IMR-90 (cell line): ENCODE data around the gene MLH3. TPM values are rescaled to one million over a fixed set of nuclear protein-coding genes. Genes with fewer than 3 reads are reported as not detected.

Experiments
- ATAC-seq: fragments of 200-7000 bp; cut with Tn5 transposase; 2 replicates; pipeline ENCODE4 v1.9.1; 2020; ENCODE audit warnings: low read depth, mild to moderate bottlenecking, moderate library complexity
- BruUV-seq: library from RNA; stranded (reverse); fragments of 400-500 nt; replicated peaks from 2 replicates; lab custom pipeline; 2021; lab: Mats Ljungman, UMichigan
- CTCF ChIA-PET: fragments of 300-600 bp; formaldehyde crosslinking; extraction: SDS; loops from one replicate; lab custom pipeline; 2021; ENCODE audit warnings: antibody characterized with exemption; lab: Yijun Ruan, JAX
- POLR2A ChIA-PET: fragments of 300-600 bp; sonication (Branson Sonifier 250); formaldehyde crosslinking; loops from one replicate; lab custom pipeline; 2022; ENCODE audit warnings: antibody characterized with exemption; ENCODE audit not compliant: unreplicated experiment; lab: Charles Lee
- DNase-seq: peaks from one replicate; pipeline ENCODE4 v3.0.0; 2013
- H2AFZ ChIP-seq: replicated peaks from 2 replicates; pipeline ENCODE3; 2013; ENCODE audit warnings: low read length, mild to moderate bottlenecking; ENCODE audit not compliant: poor library complexity
- H2AK5ac ChIP-seq: 2 replicates; pipeline ENCODE4 v1.6.1; 2013; ENCODE audit warnings: low read depth, low read length, inconsistent platforms
- H2AK9ac ChIP-seq: replicated peaks from 2 replicates; pipeline ENCODE3; 2013; ENCODE audit warnings: mild to moderate bottlenecking, low read depth, low read length, moderate library complexity; ENCODE audit not compliant: poor library complexity
- H2BK120ac ChIP-seq: 2 replicates; pipeline ENCODE4 v1.6.1; 2013; ENCODE audit warnings: low read depth, low read length, inconsistent platforms
- H2BK15ac ChIP-seq: 3 replicates; pipeline ENCODE4 v1.6.1; 2013; ENCODE audit warnings: low read depth, low read length, inconsistent platforms
- H2BK20ac ChIP-seq: 2 replicates; pipeline ENCODE4 v1.6.1; 2013; ENCODE audit warnings: low read depth, mild to moderate bottlenecking, inconsistent platforms, low read length, moderate library complexity
- H2BK5ac ChIP-seq: 2 replicates; pipeline ENCODE4 v1.6.1; 2013; ENCODE audit warnings: mild to moderate bottlenecking, low read depth, low read length, inconsistent platforms; ENCODE audit not compliant: poor library complexity, severe bottlenecking
- H3K14ac ChIP-seq: replicated peaks from 2 replicates; pipeline ENCODE4 v1.6.1; 2013; ENCODE audit warnings: low read depth, low read length, inconsistent platforms
- H3K18ac ChIP-seq: 2 replicates; pipeline ENCODE4 v1.6.1; 2013; ENCODE audit warnings: low read depth, low read length, control low read depth
- H3K23ac ChIP-seq: 2 replicates; pipeline ENCODE4 v1.6.1; 2013; ENCODE audit warnings: low read depth, low read length, inconsistent platforms
- H3K27ac ChIP-seq: 2 replicates; pipeline ENCODE4 v1.5.1; 2013; ENCODE audit warnings: mild to moderate bottlenecking, control low read depth, low read length; ENCODE audit not compliant: insufficient read depth
- H3K27me3 ChIP-seq: 2 replicates; pipeline ENCODE4 v1.6.1; 2013; ENCODE audit warnings: low read length; ENCODE audit not compliant: control insufficient read depth, insufficient read depth
- H3K36me3 ChIP-seq: 2 replicates; pipeline ENCODE4 v1.6.1; 2013; ENCODE audit warnings: low read length, mixed read lengths; ENCODE audit not compliant: control insufficient read depth, insufficient read depth
- H3K4ac ChIP-seq: 2 replicates; pipeline ENCODE4 v1.6.1; 2013; ENCODE audit warnings: low read depth, low read length, inconsistent platforms
- H3K4me1 ChIP-seq: 2 replicates; pipeline ENCODE4 v1.6.1; 2013; ENCODE audit warnings: low read length, mixed read lengths; ENCODE audit not compliant: control insufficient read depth, insufficient read depth
- H3K4me2 ChIP-seq: 2 replicates; pipeline ENCODE4 v1.6.1; 2013; ENCODE audit warnings: low read depth, mild to moderate bottlenecking, control low read depth, low read length, moderate library complexity
- H3K4me3 ChIP-seq: 2 replicates; pipeline ENCODE4 v1.5.1; 2013; ENCODE audit warnings: low read depth, mild to moderate bottlenecking, control low read depth, low read length, moderate library complexity; ENCODE audit not compliant: insufficient read depth
- H3K56ac ChIP-seq: 2 replicates; pipeline ENCODE4 v1.6.1; 2013; ENCODE audit warnings: low read length, inconsistent platforms; ENCODE audit not compliant: insufficient read depth; ENCODE audit errors: extremely low read depth
- H3K79me1 ChIP-seq, 2 experiments: 2 replicates each; pipeline ENCODE4 v1.6.1; 2013; ENCODE audit warnings: low read length in 2 of 2, inconsistent platforms in 1 of 2, low read depth in 1 of 2
- H3K9ac ChIP-seq: 2 replicates; pipeline ENCODE4 v1.6.1; 2013; ENCODE audit warnings: low read depth, low read length, control low read depth
- H3K9me1 ChIP-seq: 2 replicates; pipeline ENCODE4 v1.6.1; 2013; ENCODE audit warnings: low read length, inconsistent platforms; ENCODE audit not compliant: insufficient read depth
- H3K9me3 ChIP-seq: 2 replicates; pipeline ENCODE4 v1.6.1; 2013; ENCODE audit warnings: low read length; ENCODE audit not compliant: control insufficient read depth, insufficient read depth
- H4K20me1 ChIP-seq: 2 replicates; pipeline ENCODE4 v1.6.1; 2013; ENCODE audit warnings: low read length, inconsistent platforms; ENCODE audit not compliant: insufficient read depth
- H4K5ac ChIP-seq: 2 replicates; pipeline ENCODE4 v1.6.1; 2013; ENCODE audit warnings: mild to moderate bottlenecking, low read depth, low read length, control low read depth
- H4K8ac ChIP-seq, 2 experiments: 2 replicates each; pipeline ENCODE4 v1.6.1; 2013; ENCODE audit warnings: low read depth in 2 of 2, low read length in 2 of 2, control low read depth in 1 of 2, inconsistent platforms in 1 of 2
- H4K91ac ChIP-seq: 2 replicates; pipeline ENCODE4 v1.6.1; 2013; ENCODE audit warnings: low read depth, low read length, inconsistent platforms; ENCODE audit not compliant: insufficient read depth
- BHLHE40 ChIP-seq: fragments of 150-350 bp; IDR thresholded peaks from 2 replicates; pipeline ENCODE4 v1.6.1; 2016; ENCODE audit warnings: mild to moderate bottlenecking, low read depth, low read length
- CEBPB ChIP-seq: IDR thresholded peaks from 2 replicates; pipeline ENCODE4 v1.6.1; 2012; ENCODE audit warnings: low read depth, low read length, improper control_type of control experiment
- CHD1 ChIP-seq: IDR thresholded peaks from 2 replicates; pipeline ENCODE4 v1.6.1; 2012; ENCODE audit warnings: low read depth, low read length, improper control_type of control experiment
- FOS ChIP-seq: fragments of 150-350 bp; IDR thresholded peaks from 2 replicates; pipeline ENCODE4 v1.6.1; 2016; ENCODE audit warnings: low read depth, low read length
- MAFK ChIP-seq: IDR thresholded peaks from 2 replicates; pipeline ENCODE4 v1.6.1; 2012; ENCODE audit warnings: low read depth, low read length, improper control_type of control experiment
- MAZ ChIP-seq: IDR thresholded peaks from 2 replicates; pipeline ENCODE4 v1.6.1; 2012; ENCODE audit warnings: low read depth, mild to moderate bottlenecking, low read length, improper control_type of control experiment, moderate library complexity, borderline replicate concordance
- MXI1 ChIP-seq: IDR thresholded peaks from 2 replicates; pipeline ENCODE4 v1.6.1; 2012; ENCODE audit warnings: low read depth, mild to moderate bottlenecking, low read length, moderate library complexity, borderline replicate concordance
- NFE2L2 ChIP-seq: fragments of 150-350 bp; IDR thresholded peaks from 2 replicates; pipeline ENCODE4 v1.6.1; 2016; ENCODE audit warnings: low read depth, mild to moderate bottlenecking, low read length
- POLR2A ChIP-seq: IDR thresholded peaks from 2 replicates; pipeline ENCODE4 v1.6.1; 2012; ENCODE audit warnings: mild to moderate bottlenecking, low read depth, low read length
- RAD21 ChIP-seq: IDR thresholded peaks from 2 replicates; pipeline ENCODE4 v1.6.1; 2012; ENCODE audit warnings: low read length, improper control_type of control experiment
- RFX5 ChIP-seq: IDR thresholded peaks from 2 replicates; pipeline ENCODE4 v1.8.0; 2012; ENCODE audit warnings: low read depth, mild to moderate bottlenecking, low read length, moderate library complexity
- SMC3 ChIP-seq: fragments of 150-350 bp; IDR thresholded peaks from 2 replicates; pipeline ENCODE4 v1.6.1; 2016; ENCODE audit warnings: low read depth, mild to moderate bottlenecking, antibody characterized with exemption, low read length, moderate library complexity
- WGBS, 2 experiments: methylation state at CpG; one replicate each; pipeline versions ENCODE4 v1.1.5 to v1.1.7; 2013; ENCODE audit warnings: missing lambda C conversion rate in 2 of 2; ENCODE audit not compliant: insufficient read length in 1 of 2; ENCODE audit errors: extremely low coverage in 2 of 2; 5-methylcytosine and 5-hydroxymethylcytosine counted together
- dilution Hi-C: fragments of 300-500 bp; cut with HindIII; formaldehyde crosslinking; loops from one replicate; pipeline ENCODE4 v1.14.3; 2018; ENCODE audit warnings: low sequenced_read_pairs; ENCODE audit not compliant: unreplicated experiment
- in situ Hi-C: fragments of 300-500 bp; cut with MboI; formaldehyde crosslinking; loops from 3 replicates; pipeline ENCODE4 v1.14.3; 2019; ENCODE audit warnings: low sequenced_read_pairs, inconsistent platforms, mixed read lengths
- intact Hi-C: fragments of 100-400 bp; cut with micrococcal nuclease; formaldehyde crosslinking; loops from 2 replicates; pipeline ENCODE4 v1.10.0; 2022
- polyA plus RNA-seq, 3 experiments: library from polyadenylated mRNA; depleted of rRNA; stranded (reverse); fragments of >200 nt; gene quantifications; 2 replicates each; pipeline ENCODE4 v1.2.3, GENCODE V29; 2012; ENCODE audit warnings: low replicate concordance in 1 of 3
- total RNA-seq: library from RNA; depleted of rRNA; stranded (reverse); fragments of >200 nt; gene quantifications from 2 replicates; pipeline ENCODE4 v1.2.3, GENCODE V29; 2012
- TF ChIP-seq, protein P1 (sequence below): fragments of 150-350 bp; IDR thresholded peaks from 2 replicates; pipeline ENCODE4 v1.6.1; 2017; ENCODE audit warnings: mild to moderate bottlenecking, antibody characterized with exemption, low read length, low read depth
- TF ChIP-seq, protein P2 (sequence below): fragments of 150-350 bp; IDR thresholded peaks from 2 replicates; pipeline ENCODE4 v1.6.1; 2016; ENCODE audit warnings: low read depth, mild to moderate bottlenecking, low read length, moderate library complexity, borderline replicate concordance
- TF ChIP-seq, protein P3 (sequence below): conservative IDR thresholded peaks from 2 replicates; pipeline ENCODE4 v1.5.1; 2012; ENCODE audit warnings: mild to moderate bottlenecking, low read depth, low read length, improper control_type of control experiment

The MLH3 gene
- total and polyA plus RNA-seq, 2 of the 4 experiments (the other 2 are of a cell fraction), result 5.6 to 14.7 TPM

DNA sequence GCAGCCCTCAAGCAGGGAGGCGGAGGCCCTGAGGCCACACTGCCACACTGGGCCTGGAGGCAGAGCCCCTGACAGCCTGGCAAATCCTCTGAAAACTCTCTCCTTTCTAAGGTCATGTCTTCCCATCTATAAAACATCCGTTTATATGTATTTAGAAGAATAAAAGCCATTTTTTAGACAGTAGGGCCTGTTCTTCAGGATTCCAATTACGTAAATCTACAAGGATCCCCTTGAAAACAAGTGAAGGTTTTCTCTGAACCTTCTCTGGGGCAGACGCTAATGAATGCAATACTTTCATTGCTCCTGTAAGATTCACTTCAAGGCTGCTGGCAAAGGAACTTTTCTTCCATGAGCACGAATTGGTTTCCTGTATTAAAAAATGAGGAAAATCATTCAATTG, 35.8 kb downstream of the MLH3 start:
- 100% methylated on average over 1 of the region's 5 CpGs; no CpG with 5 or more reads in 1 of the 2 experiments for WGBS, 2 experiments
- DNase-seq (no peak), ATAC-seq (no peak)
- Histone ChIP-seq H4K91ac (no peak overlapping the region), H3K56ac (no peak overlapping the region), H2BK5ac (no peak overlapping the region), H2AFZ (no peak overlapping the region), H2BK15ac (no peak overlapping the region), H3K27me3 (no peaks in the 10 kb centered on the region), H3K9me3 (no peaks in the 10 kb centered on the region), H3K4me2 (no peak overlapping the region), H4K5ac (no peak overlapping the region), H3K18ac (no peak overlapping the region), H2BK120ac (no peak overlapping the region), H2AK5ac (no peak overlapping the region), H3K27ac (no peak overlapping the region), H3K4ac (no peak overlapping the region), H3K4me3 (no peak overlapping the region), H3K23ac (no peak overlapping the region), H2AK9ac (no peak overlapping the region), H2BK20ac (no peak overlapping the region), H4K20me1 (no peaks in the 10 kb centered on the region), H3K14ac (no peak overlapping the region), H3K36me3 (peaks cover 18% of the 10 kb centered on the region), H3K79me1 (peaks cover 4 to 8% of the 10 kb centered on the region in 2 experiments; a peak in 2 of 4 replicates), H3K9me1 (no peaks in the 10 kb centered on the region; the same call in none of the 2 replicates), H3K9ac (no peak overlapping the region), H4K8ac (no peak overlapping the region), H3K4me1 (peaks cover 3% of the 10 kb centered on the region; the same call in 1 of the 2 replicates)
- in situ Hi-C loops, result no loop called here
- intact Hi-C loops, result no loop called here
- POLR2A ChIA-PET, result no interaction called here
- BruUV-seq, result no TSS peak
- dilution Hi-C loops, result no loop called here
- TF ChIP-seq SMC3, result no peak
- no peak for TF ChIP-seq CHD1
- no peak for TF ChIP-seq BHLHE40
- TF ChIP-seq, protein P1, sequence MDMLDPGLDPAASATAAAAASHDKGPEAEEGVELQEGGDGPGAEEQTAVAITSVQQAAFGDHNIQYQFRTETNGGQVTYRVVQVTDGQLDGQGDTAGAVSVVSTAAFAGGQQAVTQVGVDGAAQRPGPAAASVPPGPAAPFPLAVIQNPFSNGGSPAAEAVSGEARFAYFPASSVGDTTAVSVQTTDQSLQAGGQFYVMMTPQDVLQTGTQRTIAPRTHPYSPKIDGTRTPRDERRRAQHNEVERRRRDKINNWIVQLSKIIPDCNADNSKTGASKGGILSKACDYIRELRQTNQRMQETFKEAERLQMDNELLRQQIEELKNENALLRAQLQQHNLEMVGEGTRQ, result no peak
- TF ChIP-seq RAD21, result no peak
- no peak for TF ChIP-seq FOS
- TF ChIP-seq MXI1, result no peak
- no peak for TF ChIP-seq POLR2A
- no peak for TF ChIP-seq MAFK
- TF ChIP-seq, protein P2, sequence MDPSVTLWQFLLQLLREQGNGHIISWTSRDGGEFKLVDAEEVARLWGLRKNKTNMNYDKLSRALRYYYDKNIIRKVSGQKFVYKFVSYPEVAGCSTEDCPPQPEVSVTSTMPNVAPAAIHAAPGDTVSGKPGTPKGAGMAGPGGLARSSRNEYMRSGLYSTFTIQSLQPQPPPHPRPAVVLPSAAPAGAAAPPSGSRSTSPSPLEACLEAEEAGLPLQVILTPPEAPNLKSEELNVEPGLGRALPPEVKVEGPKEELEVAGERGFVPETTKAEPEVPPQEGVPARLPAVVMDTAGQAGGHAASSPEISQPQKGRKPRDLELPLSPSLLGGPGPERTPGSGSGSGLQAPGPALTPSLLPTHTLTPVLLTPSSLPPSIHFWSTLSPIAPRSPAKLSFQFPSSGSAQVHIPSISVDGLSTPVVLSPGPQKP, result no peak
- TF ChIP-seq CEBPB, result no peak
- TF ChIP-seq RFX5, result no peak
- no peak for TF ChIP-seq MAZ
- TF ChIP-seq NFE2L2, result no peak
- TF ChIP-seq, protein P3, sequence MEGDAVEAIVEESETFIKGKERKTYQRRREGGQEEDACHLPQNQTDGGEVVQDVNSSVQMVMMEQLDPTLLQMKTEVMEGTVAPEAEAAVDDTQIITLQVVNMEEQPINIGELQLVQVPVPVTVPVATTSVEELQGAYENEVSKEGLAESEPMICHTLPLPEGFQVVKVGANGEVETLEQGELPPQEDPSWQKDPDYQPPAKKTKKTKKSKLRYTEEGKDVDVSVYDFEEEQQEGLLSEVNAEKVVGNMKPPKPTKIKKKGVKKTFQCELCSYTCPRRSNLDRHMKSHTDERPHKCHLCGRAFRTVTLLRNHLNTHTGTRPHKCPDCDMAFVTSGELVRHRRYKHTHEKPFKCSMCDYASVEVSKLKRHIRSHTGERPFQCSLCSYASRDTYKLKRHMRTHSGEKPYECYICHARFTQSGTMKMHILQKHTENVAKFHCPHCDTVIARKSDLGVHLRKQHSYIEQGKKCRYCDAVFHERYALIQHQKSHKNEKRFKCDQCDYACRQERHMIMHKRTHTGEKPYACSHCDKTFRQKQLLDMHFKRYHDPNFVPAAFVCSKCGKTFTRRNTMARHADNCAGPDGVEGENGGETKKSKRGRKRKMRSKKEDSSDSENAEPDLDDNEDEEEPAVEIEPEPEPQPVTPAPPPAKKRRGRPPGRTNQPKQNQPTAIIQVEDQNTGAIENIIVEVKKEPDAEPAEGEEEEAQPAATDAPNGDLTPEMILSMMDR, result no peak
- CTCF ChIA-PET, result no interaction called here
